Dendritic cell treated with granulocyte-macrophage colony-stimulating factor and Interleukin-4, amounts not matched to agents 40 ng/mL and 50 ng/mL, for 4 days (primary cell): ENCODE results near the gene SPINDOC.
"Not testable (repeated sequence)": the region's sequence is repeated elsewhere in the genome, so short reads cannot be mapped to it uniquely, and the experiment has no call there.

ENCODE experiments used
- H3K27ac Mint-ChIP-seq: one replicate; pipeline ENCODE4 v1.8.0; 2022; ENCODE audit warnings: mild to moderate bottlenecking, mixed read lengths
- H3K27me3 Mint-ChIP-seq: one replicate; pipeline ENCODE4 v1.8.0; 2022; ENCODE audit warnings: mild to moderate bottlenecking, mixed read lengths
- H3K36me3 Mint-ChIP-seq: one replicate; pipeline ENCODE4 v1.8.0; 2022; ENCODE audit warnings: low read depth, mixed read lengths
- H3K4me1 Mint-ChIP-seq: one replicate; pipeline ENCODE4 v1.8.0; 2022; ENCODE audit warnings: low read depth, mixed read lengths
- H3K4me3 Mint-ChIP-seq: one replicate; pipeline ENCODE4 v1.8.0; 2022; ENCODE audit warnings: mild to moderate bottlenecking, moderate library complexity, mixed read lengths
- H3K9me3 Mint-ChIP-seq: one replicate; pipeline ENCODE4 v1.8.0; 2022; ENCODE audit warnings: mixed read lengths
- intact Hi-C: fragments of 100-400 bp; cut with micrococcal nuclease; formaldehyde crosslinking; loops from one replicate; pipeline ENCODE4 v1.15.0; 2022

The SPINDOC gene

DNA sequence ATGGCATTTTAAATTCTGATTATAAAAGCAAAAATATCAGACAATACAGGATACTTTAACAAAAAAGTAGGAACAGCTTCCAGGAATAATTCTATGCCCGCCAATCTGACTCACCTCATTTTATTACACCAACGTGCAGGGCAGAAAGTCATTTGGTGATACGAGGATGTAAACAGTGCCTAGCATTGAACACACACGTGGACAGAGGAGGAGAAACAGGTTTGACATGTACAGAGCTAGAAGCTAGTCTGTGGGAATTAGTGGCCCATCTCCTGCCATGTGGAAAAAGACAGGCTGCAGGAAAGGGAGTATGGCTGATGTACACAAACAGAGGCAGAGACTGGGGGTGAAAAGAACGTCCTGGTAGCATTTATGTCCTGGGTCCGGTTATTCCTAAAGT, 9.0 kb upstream of the SPINDOC start:
- Mint-ChIP-seq H3K36me3 (no peaks in the 10 kb centered on the region), H3K4me1 (no peaks in the 10 kb centered on the region), H3K27ac (no peak overlapping the region), H3K9me3 (no peaks in the 10 kb centered on the region), H3K27me3 (peaks cover 5% of the 10 kb centered on the region), H3K4me3 (no peak overlapping the region)
- intact Hi-C loops: no loop called here

DNA sequence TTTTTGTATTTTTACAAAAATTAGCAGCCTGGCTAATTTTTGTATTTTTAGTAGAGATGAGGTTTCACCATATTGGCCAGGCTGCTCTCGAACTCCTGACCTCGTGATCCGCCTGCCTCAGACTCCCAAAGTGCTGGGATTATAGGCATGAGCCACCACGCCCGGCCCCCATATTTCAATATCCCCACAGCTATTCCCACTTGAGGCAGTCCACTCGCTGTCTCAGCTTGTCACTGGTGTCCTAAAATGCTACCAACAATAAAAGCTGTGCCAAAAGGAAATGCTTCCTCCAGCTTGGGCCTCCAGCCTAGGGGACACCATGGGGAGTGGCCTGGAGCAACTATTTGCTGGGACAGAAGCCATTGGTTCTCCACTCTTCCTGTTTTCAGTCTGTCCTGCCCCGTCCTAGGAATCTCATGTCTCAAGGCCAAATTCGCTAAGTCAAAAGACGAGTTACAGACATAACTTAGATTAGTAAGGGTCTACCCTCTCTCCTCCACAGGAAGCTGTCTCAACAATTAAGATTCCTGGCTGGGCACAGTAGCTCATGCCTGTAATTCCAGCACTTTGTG, 7.3 kb upstream of the SPINDOC start:
- H3K9me3 Mint-ChIP-seq: no peaks in the 10 kb centered on the region
- H3K27ac Mint-ChIP-seq: no peak overlapping the region
- no peaks in the 10 kb centered on the region for H3K36me3 Mint-ChIP-seq
- H3K4me1 Mint-ChIP-seq: no peaks in the 10 kb centered on the region
- no peak overlapping the region for H3K4me3 Mint-ChIP-seq
- peaks cover under 1% of the 10 kb centered on the region for H3K27me3 Mint-ChIP-seq
- intact Hi-C loops: no loop called here

DNA sequence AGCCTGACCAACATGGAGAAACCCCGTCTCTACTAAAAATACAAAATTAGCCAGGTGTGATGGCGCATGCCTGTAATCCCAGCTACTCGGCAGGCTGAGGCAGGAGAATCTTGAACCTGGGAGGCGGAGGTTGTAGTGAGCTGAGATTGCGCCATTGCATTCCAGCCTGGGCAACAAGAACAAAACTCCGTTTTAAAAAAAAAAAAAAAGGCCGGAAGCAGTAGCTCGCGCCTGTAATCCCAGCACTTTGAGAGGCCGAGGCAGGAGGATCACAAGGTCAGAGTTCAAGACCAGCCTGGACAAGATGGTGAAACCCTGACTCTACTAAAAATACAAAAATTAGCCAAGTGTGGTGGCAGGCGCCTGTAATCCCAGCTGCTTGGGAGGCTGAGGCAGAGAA, 2.9 kb upstream of the SPINDOC start:
- H3K27ac Mint-ChIP-seq, H3K36me3 Mint-ChIP-seq, intact Hi-C loops, H3K4me3 Mint-ChIP-seq, H3K9me3 Mint-ChIP-seq: not testable (repeated sequence)
- Mint-ChIP-seq H3K27me3 (peaks cover 20% of the 10 kb centered on the region), H3K4me1 (peaks cover 19% of the 10 kb centered on the region)

DNA sequence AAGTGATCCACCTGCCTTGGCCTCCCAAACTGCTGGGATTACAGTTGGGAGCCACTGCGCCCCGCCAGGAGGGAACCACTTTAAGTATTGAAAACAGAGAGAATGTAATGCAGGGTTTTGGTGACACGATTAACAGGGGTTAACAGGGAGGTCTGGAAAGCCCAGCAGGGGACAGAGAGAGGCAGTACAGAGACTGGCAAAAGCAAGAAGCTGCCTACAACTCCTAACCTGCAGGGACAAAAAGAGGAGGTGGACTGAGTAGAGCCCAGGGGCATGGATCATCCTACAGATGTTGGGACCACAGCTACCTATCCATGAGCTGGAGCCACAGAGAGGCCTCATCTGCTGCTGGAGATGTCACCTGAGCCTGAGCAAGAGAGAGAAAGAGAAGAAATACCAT, 1.7 kb upstream of the SPINDOC start:
- H3K27ac Mint-ChIP-seq: no peak overlapping the region
- H3K36me3 Mint-ChIP-seq: peaks cover 15% of the 10 kb centered on the region
- intact Hi-C loops: no loop called here
- H3K9me3 Mint-ChIP-seq: no peaks in the 10 kb centered on the region
- peaks cover 30% of the 10 kb centered on the region for H3K4me1 Mint-ChIP-seq
- peaks cover 20% of the 10 kb centered on the region for H3K27me3 Mint-ChIP-seq
- H3K4me3 Mint-ChIP-seq: no peak overlapping the region

DNA sequence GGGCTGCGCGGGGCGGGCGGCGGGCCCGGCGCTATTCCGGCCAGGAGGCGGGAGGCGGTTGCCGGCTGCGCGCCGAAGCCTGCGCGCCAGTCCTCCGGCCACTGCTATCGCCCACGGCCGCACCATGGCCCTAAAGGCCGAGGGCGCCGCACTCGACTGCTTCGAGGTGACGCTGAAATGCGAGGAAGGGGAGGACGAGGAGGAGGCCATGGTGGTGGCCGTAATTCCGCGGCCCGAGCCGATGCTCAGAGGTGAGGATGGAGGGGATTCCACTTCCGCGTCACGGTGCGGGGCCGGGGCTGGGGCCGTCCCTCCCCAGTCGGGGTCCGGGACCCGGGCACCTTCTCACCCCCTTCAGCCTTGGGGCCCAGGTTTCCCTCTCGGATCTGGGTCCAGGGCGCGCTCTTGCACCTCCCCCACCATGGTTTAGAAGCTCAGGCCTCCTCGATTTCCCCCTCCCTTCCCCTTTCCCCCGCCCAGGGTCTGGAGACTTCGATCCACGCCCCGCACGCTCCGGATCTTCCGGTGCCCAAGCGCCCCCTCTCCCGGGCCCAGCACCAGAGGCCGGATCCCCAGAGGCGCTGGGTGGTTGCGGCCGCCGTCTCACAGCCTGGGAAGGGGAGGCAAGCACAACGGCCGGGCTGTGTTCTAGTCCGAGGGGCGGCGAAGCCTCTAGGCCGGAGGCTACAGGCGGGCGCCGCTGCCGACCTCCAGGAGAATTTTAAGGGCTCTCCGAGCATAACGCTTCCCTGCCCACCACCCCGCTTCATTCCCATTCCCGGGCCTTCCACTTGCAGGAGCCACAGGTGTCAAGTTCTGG, 517 bp downstream of the SPINDOC start:
- intact Hi-C loops: no loop called here
- Mint-ChIP-seq H3K4me1 (peaks cover 34% of the 10 kb centered on the region), H3K36me3 (peaks cover 35% of the 10 kb centered on the region), H3K9me3 (no peaks in the 10 kb centered on the region), H3K27ac (peak overlapping the region; percentile 66), H3K4me3 (peak overlapping the region; percentile 83), H3K27me3 (peaks cover 20% of the 10 kb centered on the region)

DNA sequence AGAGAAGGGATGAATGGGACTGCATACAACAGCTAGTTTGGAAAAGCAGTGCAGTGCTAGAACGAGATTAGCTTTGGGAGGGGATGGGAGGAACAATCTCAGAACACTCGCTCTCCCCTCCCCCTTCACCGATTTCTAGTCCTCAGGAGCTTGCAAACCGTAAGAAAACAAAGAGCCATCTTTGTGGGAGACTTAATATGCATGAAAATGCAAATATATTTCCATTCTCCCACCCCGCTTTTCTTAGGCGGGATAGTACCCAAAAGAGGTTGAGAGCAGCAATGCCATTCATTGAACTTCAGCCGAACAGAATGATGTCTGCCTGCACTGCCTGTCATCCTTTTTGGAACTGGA, 1.1 kb downstream of the SPINDOC start:
- Mint-ChIP-seq H3K4me3 (peak overlapping the region; percentile 83), H3K27me3 (peaks cover 20% of the 10 kb centered on the region), H3K9me3 (no peaks in the 10 kb centered on the region), H3K4me1 (peaks cover 34% of the 10 kb centered on the region), H3K36me3 (peaks cover 41% of the 10 kb centered on the region), H3K27ac (peak overlapping the region; percentile 66)
- intact Hi-C loops: no loop called here

DNA sequence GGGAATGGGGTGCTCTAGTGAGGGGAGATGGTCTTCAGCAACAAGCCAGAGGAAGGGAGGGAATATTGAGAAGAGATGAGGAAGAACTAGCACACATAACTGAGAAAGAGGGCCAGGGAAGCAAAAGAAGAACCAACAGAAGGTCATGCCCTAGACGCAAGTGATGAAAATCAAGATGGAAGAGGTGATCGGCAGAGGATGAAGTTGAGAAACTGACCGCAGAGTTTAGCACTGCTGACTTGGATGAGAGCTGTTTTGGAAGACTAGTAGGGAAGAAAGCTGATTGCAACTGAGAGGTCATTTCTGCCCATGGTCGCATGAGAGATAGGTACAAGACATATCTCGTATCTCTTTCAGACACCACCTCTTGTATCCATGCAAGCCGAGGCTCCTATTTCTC, 2.9 kb downstream of the SPINDOC start:
- Mint-ChIP-seq H3K27me3 (peaks cover 20% of the 10 kb centered on the region), H3K4me3 (no peak overlapping the region), H3K4me1 (peaks cover 34% of the 10 kb centered on the region), H3K9me3 (no peaks in the 10 kb centered on the region), H3K27ac (no peak overlapping the region), H3K36me3 (peaks cover 59% of the 10 kb centered on the region)
- intact Hi-C loops: no loop called here

DNA sequence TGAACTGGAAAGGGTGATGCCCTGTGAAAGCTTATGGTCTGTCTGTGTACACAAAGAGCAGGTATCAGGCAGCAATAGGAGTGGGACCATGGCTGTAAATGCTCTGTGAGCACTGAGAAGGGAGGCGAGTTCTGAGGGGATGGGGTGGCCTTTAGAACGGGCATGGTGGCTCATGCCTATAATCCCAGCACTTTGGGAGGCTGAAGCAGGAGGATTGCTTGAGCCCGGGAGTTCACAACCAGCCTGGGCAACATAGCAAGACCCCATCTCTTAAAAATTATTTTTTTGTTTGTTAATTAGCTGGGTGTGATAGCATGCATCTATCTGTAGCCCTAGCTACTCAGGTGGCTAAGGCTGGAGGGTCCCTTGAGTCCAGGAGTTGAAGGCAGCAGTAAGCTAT, 3.5 kb downstream of the SPINDOC start:
- H3K4me1 Mint-ChIP-seq: peaks cover 34% of the 10 kb centered on the region
- H3K27ac Mint-ChIP-seq: no peak overlapping the region
- H3K36me3 Mint-ChIP-seq: peaks cover 64% of the 10 kb centered on the region
- H3K4me3 Mint-ChIP-seq: no peak overlapping the region
- intact Hi-C loops: no loop called here
- no peaks in the 10 kb centered on the region for H3K9me3 Mint-ChIP-seq
- peaks cover 15% of the 10 kb centered on the region for H3K27me3 Mint-ChIP-seq

DNA sequence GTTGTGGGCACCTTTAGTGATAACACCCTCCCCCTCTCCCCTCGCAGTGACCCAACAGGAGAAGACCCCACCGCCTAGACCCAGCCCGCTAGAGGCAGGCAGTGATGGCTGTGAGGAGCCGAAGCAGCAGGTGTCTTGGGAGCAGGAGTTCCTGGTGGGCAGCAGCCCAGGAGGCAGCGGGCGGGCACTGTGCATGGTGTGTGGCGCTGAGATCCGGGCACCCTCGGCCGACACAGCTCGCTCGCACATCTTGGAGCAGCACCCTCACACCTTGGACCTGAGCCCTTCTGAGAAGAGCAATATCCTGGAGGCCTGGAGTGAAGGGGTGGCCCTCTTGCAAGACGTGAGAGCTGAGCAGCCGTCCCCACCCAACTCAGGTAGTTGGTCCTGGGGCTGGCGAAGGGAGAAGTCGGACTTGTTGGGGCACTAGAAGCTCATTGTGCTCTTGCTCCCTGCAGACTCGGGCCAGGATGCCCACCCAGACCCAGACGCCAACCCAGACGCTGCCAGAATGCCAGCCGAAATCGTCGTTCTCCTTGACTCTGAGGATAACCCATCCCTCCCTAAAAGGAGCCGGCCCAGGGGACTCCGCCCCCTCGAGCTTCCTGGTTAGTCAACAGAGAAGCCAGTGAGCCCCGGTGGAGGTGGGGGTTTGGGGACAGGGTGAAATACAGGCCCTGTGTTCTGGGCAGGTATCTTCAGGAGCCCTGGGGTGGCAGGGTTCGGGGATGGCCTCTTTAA, 4.7 kb downstream of the SPINDOC start:
- intact Hi-C loops: no loop called here
- Mint-ChIP-seq H3K4me3 (no peak overlapping the region), H3K27me3 (peaks cover 4% of the 10 kb centered on the region), H3K27ac (no peak overlapping the region), H3K4me1 (peaks cover 29% of the 10 kb centered on the region), H3K36me3 (peaks cover 73% of the 10 kb centered on the region), H3K9me3 (no peaks in the 10 kb centered on the region)

DNA sequence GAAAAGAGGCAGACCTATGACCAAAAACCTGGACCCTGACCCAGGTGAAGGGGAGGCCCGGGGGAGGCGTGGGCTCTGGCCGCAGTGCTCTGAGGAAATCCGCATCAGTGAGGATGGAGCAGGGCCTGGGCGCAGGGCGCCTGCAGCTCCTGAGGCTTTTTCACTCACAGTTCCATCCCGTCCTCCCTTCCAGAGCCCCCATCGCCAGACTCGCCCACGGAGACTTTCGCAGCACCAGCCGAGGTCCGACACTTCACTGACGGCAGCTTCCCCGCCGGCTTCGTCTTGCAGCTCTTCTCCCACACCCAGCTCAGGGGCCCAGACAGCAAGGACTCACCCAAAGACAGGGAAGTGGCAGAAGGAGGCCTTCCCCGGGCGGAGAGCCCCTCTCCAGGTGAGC, 5.4 kb downstream of the SPINDOC start:
- Mint-ChIP-seq H3K4me1 (peaks cover 29% of the 10 kb centered on the region), H3K27me3 (peaks cover 4% of the 10 kb centered on the region), H3K4me3 (no peak overlapping the region), H3K9me3 (no peaks in the 10 kb centered on the region), H3K27ac (no peak overlapping the region), H3K36me3 (peaks cover 78% of the 10 kb centered on the region)
- intact Hi-C loops: no loop called here

DNA sequence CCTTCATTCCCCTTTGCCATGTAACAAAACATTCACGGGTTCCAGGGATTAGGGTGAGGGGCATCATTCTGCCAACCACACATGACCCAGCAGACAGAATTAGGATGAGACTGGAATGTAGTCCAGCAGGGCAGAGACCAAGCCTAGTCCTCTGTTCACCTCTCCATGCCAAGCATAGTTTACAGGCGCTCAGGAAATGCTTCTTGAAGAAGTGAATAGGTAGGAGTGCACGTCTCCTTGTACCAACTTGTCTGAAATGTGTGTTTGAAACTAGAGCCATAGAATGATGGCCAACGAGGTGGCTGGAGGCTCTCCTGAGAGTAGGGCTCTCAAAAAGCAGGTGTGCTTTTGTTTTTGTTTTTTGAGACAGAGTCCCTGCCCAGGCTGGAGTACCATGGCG, 8.2 kb downstream of the SPINDOC start:
- no peaks in the 10 kb centered on the region for H3K27me3 Mint-ChIP-seq
- no peaks in the 10 kb centered on the region for H3K9me3 Mint-ChIP-seq
- peaks cover 93% of the 10 kb centered on the region for H3K36me3 Mint-ChIP-seq
- H3K4me3 Mint-ChIP-seq: no peak overlapping the region
- no peak overlapping the region for H3K27ac Mint-ChIP-seq
- intact Hi-C loops: no loop called here
- H3K4me1 Mint-ChIP-seq: peaks cover 5% of the 10 kb centered on the region

DNA sequence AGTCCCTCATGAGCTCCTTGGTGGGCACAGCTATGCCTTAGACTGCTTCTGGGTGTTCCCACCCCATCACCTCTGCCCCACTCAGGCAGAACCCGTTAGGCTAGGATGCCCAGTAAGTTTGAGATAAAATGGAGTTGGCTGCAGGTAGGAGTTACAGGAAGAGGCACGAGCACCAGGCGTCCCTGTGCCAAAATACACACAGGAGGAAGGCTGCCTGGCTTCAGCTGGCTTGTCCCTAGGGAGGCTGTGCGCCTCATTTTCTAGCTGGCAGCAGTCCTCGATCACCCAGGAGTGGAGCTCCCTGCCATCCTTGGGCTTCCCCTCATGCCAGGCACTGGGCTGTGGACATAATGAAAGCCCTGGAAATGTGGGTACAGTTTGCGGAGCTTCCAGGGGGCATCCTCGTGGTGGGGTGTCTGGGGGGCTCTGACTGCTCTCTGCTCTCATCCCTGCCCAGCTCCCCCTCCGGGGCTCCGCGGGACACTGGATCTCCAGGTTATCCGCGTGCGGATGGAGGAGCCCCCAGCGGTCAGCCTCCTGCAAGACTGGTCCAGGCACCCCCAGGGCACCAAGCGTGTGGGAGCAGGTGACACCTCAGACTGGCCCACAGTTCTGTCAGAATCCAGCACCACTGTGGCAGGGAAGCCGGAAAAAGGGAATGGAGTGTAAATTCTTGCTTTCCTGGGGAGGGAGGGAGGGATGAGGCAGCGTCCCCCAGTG, 13.4 kb downstream of the SPINDOC start:
- no peak overlapping the region for H3K4me3 Mint-ChIP-seq
- H3K27ac Mint-ChIP-seq: no peak overlapping the region
- peaks cover 67% of the 10 kb centered on the region for H3K36me3 Mint-ChIP-seq
- H3K4me1 Mint-ChIP-seq: no peaks in the 10 kb centered on the region
- H3K27me3 Mint-ChIP-seq: no peaks in the 10 kb centered on the region
- intact Hi-C loops: no loop called here
- no peaks in the 10 kb centered on the region for H3K9me3 Mint-ChIP-seq

DNA sequence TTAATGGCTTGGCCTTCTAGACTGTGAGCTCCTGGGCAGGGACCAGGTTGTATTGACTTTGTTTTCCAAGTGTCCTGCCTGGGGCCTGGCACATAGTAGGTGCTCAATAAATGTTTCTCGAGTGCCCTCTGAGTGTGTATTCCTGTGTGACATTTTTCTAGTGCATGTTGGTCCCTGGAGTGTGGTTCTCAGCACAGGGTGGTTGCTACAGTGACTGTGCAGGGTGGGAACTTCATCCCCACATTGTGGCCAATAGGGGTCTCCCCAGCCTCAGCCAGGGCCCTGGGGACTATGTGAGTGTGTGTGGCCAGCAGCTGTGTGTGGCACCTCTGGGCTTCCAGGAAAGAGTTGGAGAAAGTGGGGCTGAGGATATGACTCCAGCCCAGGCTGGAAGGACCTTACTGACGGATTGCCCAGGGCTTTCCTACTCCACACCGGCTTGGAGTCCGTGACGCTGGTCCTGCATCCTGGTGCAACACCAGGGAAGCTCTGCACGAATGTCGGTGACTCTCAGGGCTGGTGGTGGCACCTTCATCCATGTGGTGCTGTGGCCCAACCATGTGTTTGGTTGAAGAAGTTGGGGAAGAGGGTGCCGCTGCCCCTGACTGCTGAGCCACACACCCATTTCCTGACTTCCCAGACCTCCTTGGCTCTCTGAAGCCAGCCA, 16.7 kb downstream of the SPINDOC start:
- H3K4me3 Mint-ChIP-seq: no peak overlapping the region
- no peaks in the 10 kb centered on the region for H3K27me3 Mint-ChIP-seq
- H3K4me1 Mint-ChIP-seq: peaks cover 9% of the 10 kb centered on the region
- no peak overlapping the region for H3K27ac Mint-ChIP-seq
- intact Hi-C loops: loop anchor here (10.0 kb wide), 1 partner anchor 65 kb away; the partner anchor contains the start of gene ZFTA
- H3K9me3 Mint-ChIP-seq: no peaks in the 10 kb centered on the region
- H3K36me3 Mint-ChIP-seq: peaks cover 37% of the 10 kb centered on the region
